ENCODE measurements around the gene ARHGAP31.
"Not testable (repeated sequence)": the region's sequence is repeated elsewhere in the genome, so short reads cannot be mapped to it uniquely, and the experiment has no call there.

Gene ARHGAP31

DNA sequence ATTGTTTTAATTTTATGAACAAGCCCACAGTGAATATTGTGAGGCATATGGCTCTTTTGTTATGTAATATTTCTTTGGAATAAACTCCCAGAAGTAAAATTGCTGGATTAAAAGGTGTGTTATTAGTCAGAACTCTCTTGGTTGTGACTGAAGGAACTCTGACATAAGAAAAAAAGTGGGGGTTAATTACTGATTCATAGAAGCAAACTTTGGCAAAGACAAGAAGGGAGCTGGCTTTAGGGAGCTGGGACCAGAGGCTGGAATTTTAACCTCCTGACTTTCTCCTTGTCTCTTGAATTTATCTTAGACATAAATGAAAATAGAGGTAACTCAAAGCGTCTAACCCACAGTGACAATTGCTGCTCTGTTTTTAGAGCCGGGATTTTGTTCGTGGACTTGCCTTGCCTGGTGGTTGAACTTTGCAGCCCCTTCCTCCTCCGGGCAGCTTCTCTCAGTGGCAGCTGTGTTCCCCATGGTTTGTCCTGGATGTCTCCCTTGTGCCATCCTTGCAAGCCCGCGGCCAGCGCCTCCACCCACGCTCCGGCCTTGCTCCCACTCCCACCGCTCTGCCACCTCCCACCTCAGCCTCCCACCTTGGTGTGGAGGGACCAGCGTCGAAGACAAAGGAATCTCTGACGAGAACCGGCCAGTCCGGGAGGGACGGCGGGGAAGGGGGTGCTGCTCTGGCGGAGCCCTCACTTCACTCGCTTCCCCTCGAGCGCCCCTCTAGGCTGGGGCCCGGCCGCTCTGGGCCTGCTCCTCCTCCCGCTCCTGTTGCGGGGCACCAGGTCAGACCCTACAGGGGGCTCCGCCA, 28.0 kb downstream of the ARHGAP31 start:
- DNase-seq, result peak; percentile 66

- peak; percentile 78 for DNase-seq
Measured at GRCh38 chr3:119322835-119323722, 28.9 kb downstream of the ARHGAP31 start.

DNA sequence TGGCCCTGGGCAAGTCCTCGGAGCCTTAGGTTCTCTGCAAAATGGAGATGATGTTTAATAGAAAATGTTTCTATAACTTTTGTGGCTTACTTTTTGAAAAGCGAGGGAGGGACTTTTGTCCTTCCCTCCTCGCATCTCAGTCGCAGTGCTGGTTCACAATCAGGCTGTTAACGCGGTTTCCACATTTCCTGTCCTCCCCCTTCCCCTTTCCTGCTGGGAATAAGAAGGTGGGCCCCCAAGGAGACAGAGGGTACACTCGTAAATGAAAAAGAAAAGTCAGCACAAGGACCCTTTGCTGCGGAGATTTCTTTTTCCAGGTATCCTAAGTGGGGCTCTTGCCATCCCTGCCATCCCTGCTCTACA, 29.5 kb downstream of the ARHGAP31 start:
- no peak for DNase-seq

GRCh38 chr3:119324899-119325298, 30.7 kb downstream of the ARHGAP31 start:
- DNase-seq, result no peak

DNA sequence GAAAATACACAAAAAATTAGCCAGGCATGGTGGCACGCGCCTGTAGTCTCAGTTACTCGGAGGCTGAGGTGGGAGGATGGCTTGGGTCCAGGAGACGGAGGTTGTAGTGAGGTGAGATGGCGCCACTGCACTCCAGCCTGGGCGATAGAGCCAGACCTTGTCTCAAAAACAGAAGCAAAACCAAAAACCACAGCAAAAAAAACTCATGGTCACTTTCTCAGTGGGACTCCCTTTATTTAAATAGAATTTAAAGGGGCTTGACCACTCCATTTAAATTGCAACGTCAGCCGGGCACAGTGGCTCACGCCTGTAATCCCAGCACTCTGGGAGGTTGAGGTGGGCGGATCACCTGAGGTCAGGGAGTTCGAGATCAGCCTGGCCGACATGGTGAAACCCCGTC, 32.8 kb downstream of the ARHGAP31 start:
- DNase-seq, result no peak

GRCh38 chr3:119329551-119329950, 35.4 kb downstream of the ARHGAP31 start:
- DNase-seq, result no peak

GRCh38 chr3:119330181-119330580, 36.0 kb downstream of the ARHGAP31 start:
- DNase-seq, result no peak

DNA sequence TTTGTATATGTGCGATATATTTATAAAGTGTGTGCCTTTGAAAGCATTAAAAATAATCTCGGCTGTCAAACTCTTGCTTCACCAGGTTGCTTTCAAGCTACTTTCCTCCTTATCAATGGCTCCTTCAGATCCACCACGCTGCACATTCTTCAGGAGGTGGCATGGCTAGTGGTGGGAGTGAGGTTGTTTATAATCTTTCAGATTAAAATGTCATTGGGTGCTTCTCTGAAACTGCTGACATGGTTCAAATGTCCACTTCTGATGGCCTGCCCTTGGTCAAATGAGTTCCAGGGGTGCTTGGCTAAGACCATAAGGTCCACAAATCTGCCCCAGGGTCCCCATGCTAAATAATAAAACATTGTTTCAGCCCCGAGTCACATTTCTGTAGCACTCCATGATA, 36.7 kb downstream of the ARHGAP31 start:
- no peak for DNase-seq

DNA sequence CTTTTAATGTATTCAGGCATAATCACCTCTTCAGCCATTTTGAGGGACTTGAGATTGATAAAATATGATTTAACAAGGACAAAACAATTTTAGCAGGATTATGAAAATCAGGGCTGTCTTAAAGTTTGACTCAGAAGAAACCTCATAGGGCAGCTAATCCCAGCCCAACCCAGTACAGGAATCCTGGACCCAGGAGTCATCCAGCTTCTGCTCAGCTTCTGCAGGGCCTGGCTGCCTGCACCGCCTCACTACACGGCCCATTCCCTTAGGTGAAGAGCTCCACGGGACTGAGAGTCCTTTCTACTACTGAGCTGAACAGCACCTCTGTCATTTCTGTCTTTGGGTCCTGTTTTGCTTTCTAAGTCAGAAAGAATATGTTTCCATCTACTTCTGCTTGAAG, 37.5 kb downstream of the ARHGAP31 start:
- DNase-seq, result peak; percentile 60

GRCh38 chr3:119333773-119334509, 39.8 kb downstream of the ARHGAP31 start:
- no peak for DNase-seq

DNA sequence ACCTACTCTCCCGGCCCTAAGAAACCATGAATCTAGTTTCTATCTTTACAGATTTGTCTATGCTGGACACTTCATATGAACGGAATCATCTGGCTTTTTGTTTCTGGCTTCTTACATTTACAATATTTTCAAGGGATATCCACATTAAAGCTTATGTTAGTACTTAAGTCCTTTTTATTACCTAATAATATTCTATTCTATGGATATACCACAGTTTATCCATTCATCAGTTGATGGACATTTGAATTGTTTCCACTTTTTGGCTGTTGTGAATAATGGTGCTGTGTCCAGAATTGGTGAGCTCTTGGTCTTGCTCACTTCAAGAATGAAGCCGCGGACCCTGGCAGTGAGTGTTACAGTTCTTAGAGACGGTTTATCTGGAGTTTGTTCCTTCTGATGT, 42.6 kb downstream of the ARHGAP31 start:
- DNase-seq, result no peak

DNA sequence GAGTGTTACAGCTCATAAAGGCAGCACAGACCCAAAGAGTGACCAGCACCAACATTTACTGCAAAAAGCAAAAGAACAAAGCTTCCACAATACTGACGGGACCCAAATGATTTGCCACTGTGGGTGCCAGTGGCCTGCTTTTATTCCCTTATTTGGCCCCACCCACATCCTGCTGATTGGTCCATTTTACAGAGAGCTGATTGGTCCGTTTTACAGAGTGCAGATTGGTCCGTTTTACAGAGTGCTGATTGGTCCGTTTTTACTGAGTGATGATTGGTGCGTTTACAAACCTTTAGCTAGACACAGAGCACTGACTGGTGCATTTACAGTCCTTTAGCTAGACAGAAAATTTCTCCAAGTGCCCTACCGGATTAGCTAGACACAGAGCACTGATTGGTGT, 43.2 kb downstream of the ARHGAP31 start:
- not testable (repeated sequence) for DNase-seq

GRCh38 chr3:119338754-119339153, 44.6 kb downstream of the ARHGAP31 start:
- DNase-seq, result peak; percentile 48

DNA sequence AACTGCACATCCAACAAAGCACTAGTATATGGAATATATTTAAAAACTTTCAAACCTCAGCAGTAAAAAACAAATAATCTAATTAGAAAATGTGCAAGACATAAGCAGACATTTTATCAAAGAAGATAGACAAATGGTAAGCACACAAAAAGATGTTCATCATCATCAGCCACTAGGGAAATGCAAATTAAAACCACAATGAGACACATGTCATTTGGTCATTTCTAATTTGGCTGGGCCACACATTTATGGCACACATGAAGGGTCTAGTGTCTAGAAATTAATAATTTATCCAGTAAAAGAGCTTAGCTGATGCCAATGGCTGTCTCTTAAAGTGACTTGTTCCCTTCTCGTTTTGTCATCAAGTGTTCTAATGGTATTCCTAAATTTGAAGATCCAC, 45.8 kb downstream of the ARHGAP31 start:
- DNase-seq, result no peak

GRCh38 chr3:119340446-119340845, 46.3 kb downstream of the ARHGAP31 start:
- DNase-seq, result no peak

DNA sequence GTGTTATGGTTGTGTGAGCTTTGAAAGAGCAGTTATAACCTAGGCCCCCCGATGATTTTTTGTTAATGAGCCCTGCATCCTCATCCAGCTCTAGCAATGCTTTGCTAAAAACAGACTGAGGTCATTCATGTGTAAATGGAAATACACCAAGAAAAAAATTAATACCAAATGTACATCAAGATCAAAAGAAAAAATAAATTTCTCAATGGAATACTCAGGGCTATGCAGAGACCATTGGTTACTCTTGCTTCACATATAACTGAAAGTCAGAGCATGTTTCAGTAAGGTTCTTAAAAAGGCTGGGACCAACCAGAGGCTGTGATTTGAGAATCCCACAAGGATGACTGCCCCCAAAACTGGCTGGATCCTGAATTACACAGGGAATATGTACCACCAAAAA, 48.0 kb downstream of the ARHGAP31 start:
- DNase-seq, result peak; percentile 43

DNA sequence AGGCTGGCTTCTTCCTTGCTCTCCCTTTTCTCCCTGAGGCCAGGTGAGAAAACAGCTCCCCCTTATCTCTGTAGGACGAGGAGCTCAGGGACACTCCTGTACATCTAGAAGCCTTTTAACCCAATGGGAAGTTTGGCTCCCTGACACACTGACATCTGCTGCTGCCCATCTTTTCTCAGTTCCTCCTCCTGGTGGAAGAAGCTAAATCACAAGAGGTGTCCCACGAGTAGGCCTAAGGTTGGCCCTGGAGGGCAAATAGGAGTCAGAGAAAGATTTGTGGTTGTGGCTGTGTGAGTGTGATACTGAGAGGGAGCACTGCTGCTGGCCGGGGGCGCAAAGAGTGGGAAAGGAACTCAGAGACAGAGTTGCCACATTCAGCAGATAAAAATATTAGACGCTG, 49.5 kb downstream of the ARHGAP31 start:
- no peak for DNase-seq

DNA sequence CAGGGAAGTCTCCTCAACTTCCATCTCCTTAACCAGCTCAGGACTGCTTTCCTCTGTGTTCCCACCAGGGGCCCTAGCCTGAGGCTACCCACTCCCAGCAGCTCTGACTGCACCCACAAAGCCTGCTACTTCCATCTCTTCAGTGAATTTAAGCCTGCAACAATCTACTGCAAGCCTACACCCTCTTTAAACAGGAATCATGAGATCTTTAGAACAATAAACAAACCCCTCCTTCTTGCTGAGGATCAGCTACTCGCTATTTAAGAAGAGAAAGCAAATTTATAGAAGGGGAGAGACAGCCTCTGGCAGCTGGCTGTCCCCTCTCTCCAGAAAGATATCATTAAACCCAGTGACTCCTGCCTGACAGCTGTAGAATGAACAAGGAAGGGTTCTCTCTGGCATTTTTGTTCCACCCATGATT, 51.9 kb downstream of the ARHGAP31 start:
- DNase-seq, result no peak

- DNase-seq, result no peak
Measured at GRCh38 chr3:119347036-119347435, 52.9 kb downstream of the ARHGAP31 start.

- peak; percentile 47 for DNase-seq
Measured at GRCh38 chr3:119349354-119350041, 55.3 kb downstream of the ARHGAP31 start.

DNA sequence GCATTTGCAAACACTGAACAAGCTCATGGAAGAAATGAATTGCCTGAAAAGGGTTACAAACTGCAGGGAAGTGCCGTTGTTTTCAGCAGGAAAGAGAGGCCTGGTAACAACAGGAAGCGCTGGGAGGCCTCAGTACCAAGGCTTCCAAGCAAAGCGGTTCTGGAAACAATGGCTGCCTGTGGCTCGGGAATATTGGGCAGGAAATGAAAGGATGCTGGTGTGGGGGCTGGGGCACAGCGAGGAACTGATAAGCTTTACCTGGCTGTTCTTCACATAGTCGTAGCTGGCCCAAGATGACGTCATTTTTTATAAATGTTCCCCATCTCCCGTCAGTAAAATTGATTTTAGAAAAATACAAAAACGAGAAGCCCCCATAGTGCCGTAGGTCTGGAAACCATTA, 55.9 kb downstream of the ARHGAP31 start:
- DNase-seq, result no peak

DNA sequence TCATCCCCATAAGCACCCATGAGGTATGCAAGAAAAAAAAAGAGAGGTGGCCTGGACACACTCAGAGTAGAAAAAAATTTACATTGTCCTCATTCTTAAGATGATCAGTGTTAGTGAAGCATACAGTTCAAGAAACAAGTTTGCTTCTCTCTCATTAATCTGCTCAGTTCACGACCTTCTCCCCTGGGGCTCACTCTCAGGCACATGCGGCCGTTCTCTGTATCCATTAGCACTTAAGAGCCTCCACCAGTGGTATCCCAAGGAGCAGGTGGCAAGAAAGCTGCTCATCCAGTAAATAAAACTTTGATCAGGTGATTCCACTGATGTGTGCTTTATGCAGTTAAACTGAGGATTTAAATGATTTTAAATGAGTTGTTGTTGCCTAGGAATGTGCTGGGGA, 57.4 kb downstream of the ARHGAP31 start:
- DNase-seq, result no peak

All from fibroblast of upper back skin (primary cell).